ENCODE data around the gene OSBPL10.

DNA sequence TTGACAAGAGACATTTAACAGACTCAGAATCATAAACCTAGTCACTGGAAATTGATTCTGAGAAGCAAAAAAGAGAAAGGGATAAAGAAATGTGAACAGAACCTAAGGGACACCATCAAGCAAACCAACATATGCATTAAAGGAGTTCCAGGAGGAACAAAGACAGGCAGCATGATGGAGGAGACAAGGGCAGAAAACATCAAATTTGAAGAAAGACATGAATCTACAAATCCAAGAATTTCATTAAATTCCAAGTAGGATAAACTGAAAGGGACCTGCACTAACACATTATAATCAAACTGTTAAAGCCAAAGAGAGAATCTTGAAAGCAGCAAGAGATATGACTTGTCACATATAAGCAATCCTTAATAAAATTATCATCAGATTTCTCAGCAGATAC, 326.1 kb downstream of the OSBPL10 start:
- TF ChIP-seq, protein P1, sequence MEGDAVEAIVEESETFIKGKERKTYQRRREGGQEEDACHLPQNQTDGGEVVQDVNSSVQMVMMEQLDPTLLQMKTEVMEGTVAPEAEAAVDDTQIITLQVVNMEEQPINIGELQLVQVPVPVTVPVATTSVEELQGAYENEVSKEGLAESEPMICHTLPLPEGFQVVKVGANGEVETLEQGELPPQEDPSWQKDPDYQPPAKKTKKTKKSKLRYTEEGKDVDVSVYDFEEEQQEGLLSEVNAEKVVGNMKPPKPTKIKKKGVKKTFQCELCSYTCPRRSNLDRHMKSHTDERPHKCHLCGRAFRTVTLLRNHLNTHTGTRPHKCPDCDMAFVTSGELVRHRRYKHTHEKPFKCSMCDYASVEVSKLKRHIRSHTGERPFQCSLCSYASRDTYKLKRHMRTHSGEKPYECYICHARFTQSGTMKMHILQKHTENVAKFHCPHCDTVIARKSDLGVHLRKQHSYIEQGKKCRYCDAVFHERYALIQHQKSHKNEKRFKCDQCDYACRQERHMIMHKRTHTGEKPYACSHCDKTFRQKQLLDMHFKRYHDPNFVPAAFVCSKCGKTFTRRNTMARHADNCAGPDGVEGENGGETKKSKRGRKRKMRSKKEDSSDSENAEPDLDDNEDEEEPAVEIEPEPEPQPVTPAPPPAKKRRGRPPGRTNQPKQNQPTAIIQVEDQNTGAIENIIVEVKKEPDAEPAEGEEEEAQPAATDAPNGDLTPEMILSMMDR (IDR thresholded peaks at IDR 0.05): no peak
- TF ChIP-seq EZH2 (IDR thresholded peaks at IDR 0.05; ENCODE audit: borderline replicate concordance, insufficient read depth, low read depth, low read length, poor library complexity, severe bottlenecking): no peak

Data from B cell (primary cell).